H1 (cell line): Measurements from ENCODE around the gene SFT2D1. TPM values are rescaled to one million over a fixed set of nuclear protein-coding genes. Genes with fewer than 3 reads are reported as not detected.
"Not testable (repeated sequence)": the region's sequence is repeated elsewhere in the genome, so short reads cannot be mapped to it uniquely, and the experiment has no call there.

Experiments used
- CTCF ChIA-PET: fragments of 300-600 bp; sonication (Branson Sonifier 250); formaldehyde crosslinking; loops from one replicate; lab custom pipeline; 2021; ENCODE audit not compliant: partially characterized antibody; lab: Charles Lee
- POLR2A ChIA-PET: fragments of 300-600 bp; sonication (Branson Sonifier 250); formaldehyde crosslinking; loops from one replicate; lab custom pipeline; 2021; ENCODE audit warnings: inconsistent platforms; ENCODE audit not compliant: partially characterized antibody; lab: Charles Lee
- DNase-seq, 2 experiments: peaks; one replicate each; pipeline versions ENCODE4 v3.0.0 to v3.0.0-alpha.2; 2010 to 2022; ENCODE audit warnings: low spot score in 2 of 2, low read depth in 1 of 2, mixed read lengths in 1 of 2
- FAIRE-seq: peaks from 2 replicates; lab custom pipeline; 2011; peaks lifted over from hg19 to GRCh38; lab: Jason Lieb, UNC
- H2AFZ ChIP-seq: 2 replicates; pipeline ENCODE4 v1.8.1; 2012; ENCODE audit warnings: low read length, inconsistent platforms
- H2AK5ac ChIP-seq: 2 replicates; pipeline ENCODE4 v1.6.1; 2013; ENCODE audit warnings: low read depth, low read length
- H2BK120ac ChIP-seq: replicated peaks from 2 replicates; pipeline ENCODE3; 2013; ENCODE audit warnings: low read depth, low read length, inconsistent platforms
- H2BK12ac ChIP-seq: 2 replicates; pipeline ENCODE4 v1.6.1; 2013; ENCODE audit warnings: low read depth, low read length
- H2BK15ac ChIP-seq: 2 replicates; pipeline ENCODE4 v1.6.1; 2013; ENCODE audit warnings: low read length
- H2BK20ac ChIP-seq: 2 replicates; pipeline ENCODE4 v1.6.1; 2013; ENCODE audit warnings: low read length
- H2BK5ac ChIP-seq: 2 replicates; pipeline ENCODE4 v1.6.1; 2013; ENCODE audit warnings: low read depth, low read length
- H3K14ac ChIP-seq: 2 replicates; pipeline ENCODE4 v1.6.1; 2013; ENCODE audit warnings: inconsistent platforms; ENCODE audit not compliant: insufficient read length
- H3K18ac ChIP-seq: 2 replicates; pipeline ENCODE4 v1.6.1; 2013; ENCODE audit warnings: low read length; ENCODE audit errors: extremely low read depth
- H3K23ac ChIP-seq: 2 replicates; pipeline ENCODE4 v1.6.1; 2013; ENCODE audit warnings: inconsistent platforms; ENCODE audit not compliant: insufficient read length
- H3K23me2 ChIP-seq: 2 replicates; pipeline ENCODE4 v1.6.1; 2013; ENCODE audit warnings: low read depth, low read length
- H3K27ac ChIP-seq: 2 replicates; pipeline ENCODE4 v1.6.1; 2011; ENCODE audit warnings: low read depth, low read length, inconsistent platforms
- H3K27me3 ChIP-seq, 4 experiments: replicated peaks in 1 of 4; 1 replicate in 1 of 4; 2 replicates in 3 of 4; pipeline versions ENCODE4 v1.6.1 to v1.8.1; 2011 to 2013; ENCODE audit warnings: low read length in 3 of 4, mild to moderate bottlenecking in 3 of 4, inconsistent platforms in 2 of 4, mixed read lengths in 2 of 4, moderate library complexity in 1 of 4; ENCODE audit not compliant: control insufficient read depth in 3 of 4, insufficient read depth in 3 of 4; ENCODE audit errors: extremely low read depth in 1 of 4
- H3K36me3 ChIP-seq, 4 experiments: 2 replicates each; pipeline versions ENCODE4 v1.6.1 to v1.8.1; 2011 to 2013; ENCODE audit warnings: mild to moderate bottlenecking in 4 of 4, low read length in 3 of 4, moderate library complexity in 2 of 4, control low read depth in 1 of 4, inconsistent platforms in 1 of 4; ENCODE audit not compliant: insufficient read depth in 4 of 4, control insufficient read depth in 2 of 4
- H3K4ac ChIP-seq: replicated peaks from 2 replicates; pipeline ENCODE3; 2013; ENCODE audit warnings: low read length, low read depth, mixed read lengths, inconsistent platforms; ENCODE audit not compliant: insufficient read length
- H3K4me1 ChIP-seq, 4 experiments: replicated peaks in 1 of 4; 1 replicate in 1 of 4; 2 replicates in 3 of 4; pipeline versions ENCODE4 v1.6.1 to v1.8.1; 2011 to 2013; ENCODE audit warnings: low read length in 3 of 4, inconsistent platforms in 2 of 4, mixed read lengths in 1 of 4; ENCODE audit not compliant: insufficient read depth in 4 of 4, control insufficient read depth in 3 of 4
- H3K4me2 ChIP-seq, 2 experiments: 2 replicates each; pipeline versions ENCODE4 v1.6.1 to v1.8.1; 2011 to 2013; ENCODE audit warnings: low read depth in 2 of 2, low read length in 2 of 2, control low read depth in 1 of 2, inconsistent platforms in 1 of 2, mild to moderate bottlenecking in 1 of 2; ENCODE audit not compliant: insufficient read depth in 1 of 2
- H3K4me3 ChIP-seq, 4 experiments: fragments of 200-600, 300-600 bp in 1 of 4; sonication (generic), shearing (Covaris generic), sonication (Bioruptor Twin) in 1 of 4; 2 replicates each; pipeline versions ENCODE4 v1.5.1 to v1.8.1; 2011 to 2016; ENCODE audit warnings: low read length in 4 of 4, low read depth in 3 of 4, control low read depth in 2 of 4, inconsistent platforms in 2 of 4, mild to moderate bottlenecking in 2 of 4, mixed read lengths in 1 of 4, moderate library complexity in 1 of 4; ENCODE audit not compliant: insufficient read depth in 2 of 4; ENCODE audit errors: extremely low read depth in 1 of 4
- H3K56ac ChIP-seq: replicated peaks from 2 replicates; pipeline ENCODE3; 2013; ENCODE audit warnings: low read depth, mild to moderate bottlenecking, mixed read lengths, low read length, inconsistent platforms; ENCODE audit not compliant: insufficient read length
- H3K79me1 ChIP-seq: 2 replicates; pipeline ENCODE4 v1.6.1; 2013; ENCODE audit warnings: low read depth, low read length, control low read depth
- H3K79me2 ChIP-seq, 2 experiments: 2 replicates each; pipeline versions ENCODE4 v1.6.1 to v1.8.1; 2012 to 2013; ENCODE audit warnings: low read length in 2 of 2, mild to moderate bottlenecking in 2 of 2, inconsistent platforms in 1 of 2; ENCODE audit not compliant: insufficient read depth in 2 of 2, control insufficient read depth in 1 of 2
- H3K9ac ChIP-seq, 4 experiments: replicated peaks in 1 of 4; 1 replicate in 1 of 4; 2 replicates in 3 of 4; pipeline versions ENCODE4 v1.6.1 to v1.8.1; 2011 to 2013; ENCODE audit warnings: low read depth in 3 of 4, low read length in 3 of 4, control low read depth in 2 of 4, mild to moderate bottlenecking in 2 of 4, moderate library complexity in 2 of 4, inconsistent platforms in 1 of 4; ENCODE audit errors: extremely low read depth in 1 of 4
- H3K9me3 ChIP-seq, 2 experiments: 2 replicates each; pipeline versions ENCODE4 v1.6.1 to v1.8.1; 2012 to 2013; ENCODE audit warnings: mild to moderate bottlenecking in 2 of 2, moderate library complexity in 2 of 2, control low read depth in 1 of 2, inconsistent platforms in 1 of 2, low read depth in 1 of 2, low read length in 1 of 2, mixed read lengths in 1 of 2; ENCODE audit not compliant: insufficient read depth in 2 of 2
- H4K20me1 ChIP-seq, 2 experiments: replicated peaks in 1 of 2; 2 replicates each; pipeline versions ENCODE3 to v1.8.1; 2011 to 2013; ENCODE audit warnings: inconsistent platforms in 2 of 2, low read length in 2 of 2, mild to moderate bottlenecking in 1 of 2; ENCODE audit not compliant: insufficient read depth in 2 of 2, control insufficient read depth in 1 of 2
- H4K5ac ChIP-seq: 2 replicates; pipeline ENCODE4 v1.6.1; 2013; ENCODE audit warnings: low read length, low read depth, mixed read lengths, inconsistent platforms; ENCODE audit not compliant: insufficient read length
- H4K8ac ChIP-seq: 2 replicates; pipeline ENCODE4 v1.8.0; 2013; ENCODE audit warnings: mild to moderate bottlenecking, moderate library complexity, low read length, inconsistent platforms; ENCODE audit not compliant: insufficient read depth; ENCODE audit errors: extremely low read depth
- H4K91ac ChIP-seq: replicated peaks from 2 replicates; pipeline ENCODE3; 2013; ENCODE audit warnings: low read length, mixed read lengths, inconsistent platforms; ENCODE audit not compliant: insufficient read length
- EGR1 ChIP-seq: IDR thresholded peaks from 2 replicates; pipeline ENCODE4 v1.6.1; 2011; ENCODE audit warnings: low read depth, low read length, borderline replicate concordance
- EP300 ChIP-seq, 2 experiments: IDR thresholded peaks; 1 replicate in 1 of 2; 2 replicates in 1 of 2; pipeline ENCODE4 v1.6.1; 2011 to 2012; ENCODE audit warnings: low read depth in 2 of 2, low read length in 2 of 2, mild to moderate bottlenecking in 2 of 2, borderline replicate concordance in 1 of 2, inconsistent platforms in 1 of 2, moderate library complexity in 1 of 2
- SP4 ChIP-seq: IDR thresholded peaks from 2 replicates; pipeline ENCODE4 v1.6.1; 2012; ENCODE audit warnings: low read length, inconsistent platforms
- SRF ChIP-seq: IDR thresholded peaks from 2 replicates; pipeline ENCODE4 v1.6.1; 2011; ENCODE audit warnings: mild to moderate bottlenecking, low read depth, low read length, moderate library complexity
- SUZ12 ChIP-seq: fragments of 200-600 bp; sonication (generic); IDR thresholded peaks from 2 replicates; pipeline ENCODE4 v1.6.1; 2012; ENCODE audit warnings: mild to moderate bottlenecking, inconsistent platforms, low read length, moderate library complexity, mixed read lengths
- TAF1 ChIP-seq: IDR thresholded peaks from 2 replicates; pipeline ENCODE4 v1.6.1; 2011; ENCODE audit warnings: mild to moderate bottlenecking, low read depth, low read length
- WGBS, 2 experiments: shearing (Covaris generic) in 1 of 2; methylation state at CpG; one replicate each; pipeline versions ENCODE4 v1.1.6 to v1.1.7; 2013 to 2015; ENCODE audit warnings: low lambda C conversion rate in 2 of 2, mixed read lengths in 2 of 2, inconsistent platforms in 1 of 2, low coverage in 1 of 2, missing lambda C conversion rate in 1 of 2; ENCODE audit not compliant: insufficient replicate concordance in 2 of 2, insufficient coverage in 1 of 2, insufficient read length in 1 of 2; ENCODE audit errors: extremely low coverage in 1 of 2, missing lambda C conversion rate in 1 of 2; 5-methylcytosine and 5-hydroxymethylcytosine counted together
- polyA plus RNA-seq, 7 experiments: library from polyadenylated mRNA; depleted of rRNA in 3 of 7; stranded (reverse) in 5 of 7; unstranded in 2 of 7; fragments of >200 nt in 5 of 7; fragments of 200-250 nt in 2 of 7; gene quantifications; 1 replicate in 5 of 7; 2 replicates in 1 of 7; 4 replicates in 1 of 7; pipeline versions ENCODE4 v1.2.1 to v1.2.3, GENCODE V29; 2011 to 2013; ENCODE audit warnings: missing spikeins in 2 of 7, mixed read lengths in 2 of 7
- total RNA-seq: library from RNA; stranded (reverse); fragmentation: NEBNext Ultra II Directional; extraction: Animal tissue kit (Norgen Biotek cat#: 25700); gene quantifications from 2 replicates; pipeline ENCODE4 v1.2.1, GENCODE V29; 2021

The SFT2D1 gene
- total and polyA plus RNA-seq, 2 of the 8 experiments (the other 6 are each of a cell fraction or from before 2014, with no cell fraction given): 52.3 to 76.1 TPM

DNA sequence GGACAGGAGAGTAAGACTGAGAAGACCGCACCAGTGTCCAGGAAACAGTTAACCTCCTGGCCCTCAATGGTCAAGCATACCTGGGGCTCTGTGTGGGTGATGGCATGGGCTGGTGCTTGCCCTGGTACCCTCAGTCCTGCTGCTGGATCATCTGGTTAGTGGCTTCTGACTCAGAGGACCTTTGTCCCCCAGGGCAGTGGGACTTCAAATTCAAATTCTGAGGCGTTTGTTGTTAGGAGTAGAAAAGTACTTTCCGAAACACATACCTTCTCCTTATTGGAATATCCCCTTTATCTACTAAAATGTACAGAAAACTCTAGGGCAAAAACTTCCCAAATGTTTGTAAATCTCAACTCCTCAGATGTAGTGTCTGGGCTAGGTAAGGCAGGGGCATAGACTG, 4.1 kb upstream of the SFT2D1 start (continued):
- no peak for TF ChIP-seq EP300 (IDR thresholded peaks at IDR 0.05; ENCODE audit: borderline replicate concordance in 1 of 2, low read depth in 2 of 2, low read length in 2 of 2)
- TF ChIP-seq TAF1: no peak
- TF ChIP-seq SRF: no peak
- TF ChIP-seq SP4: no peak
- no peak for TF ChIP-seq SUZ12
- no peak for TF ChIP-seq EGR1

DNA sequence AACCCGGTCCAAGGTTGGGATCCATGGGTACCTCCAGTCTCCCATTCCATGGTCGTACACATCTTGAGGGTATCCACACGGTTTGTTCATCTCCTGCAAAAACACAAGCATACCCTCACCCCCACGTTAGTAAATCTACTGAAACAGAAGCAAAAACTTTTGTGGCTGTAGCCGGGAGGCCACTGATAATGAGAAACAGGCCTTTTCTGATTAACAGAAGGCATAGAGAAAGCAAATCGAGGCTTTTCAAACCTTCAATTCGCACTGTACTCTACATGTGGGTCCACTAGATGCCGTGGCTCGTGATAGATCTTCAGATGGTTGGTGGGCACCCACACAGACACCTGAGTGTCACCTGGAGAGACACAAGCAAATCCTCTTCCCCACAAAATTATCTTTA, 3.3 kb upstream of the SFT2D1 start:
- H2BK12ac ChIP-seq, H3K56ac ChIP-seq, POLR2A ChIA-PET, H4K20me1 ChIP-seq, H3K27me3 ChIP-seq, H4K91ac ChIP-seq, H3K23ac ChIP-seq, H2AK5ac ChIP-seq, H3K18ac ChIP-seq, H2BK120ac ChIP-seq, DNase-seq, H3K4me3 ChIP-seq, H3K27ac ChIP-seq, H2AFZ ChIP-seq, H3K9ac ChIP-seq, H4K8ac ChIP-seq, H4K5ac ChIP-seq, H2BK5ac ChIP-seq, H3K23me2 ChIP-seq, H3K9me3 ChIP-seq, H3K36me3 ChIP-seq, H3K4ac ChIP-seq, H2BK15ac ChIP-seq, H3K4me1 ChIP-seq, FAIRE-seq, H2BK20ac ChIP-seq, H3K14ac ChIP-seq, H3K4me2 ChIP-seq, H3K79me1 ChIP-seq: not testable (repeated sequence)
- CTCF ChIA-PET: interaction anchor here (0.8 to 1.3 kb wide), 2 partner anchors 17 to 99 kb away, joined by 4 to 5 read pairs; no protein-coding TSS in a partner anchor
- 80% methylated on average over 9 of the region's 9 CpGs; no CpG with 5 or more reads in 1 of the 2 experiments for WGBS, 2 experiments
- H3K79me2 ChIP-seq: peaks cover 9 to 17% of the 10 kb centered on the region in 2 experiments
